Measurements from ENCODE around the gene HIVEP3. TPM values are rescaled to one million over a fixed set of nuclear protein-coding genes. Genes with fewer than 3 reads are reported as not detected.

The HIVEP3 gene
- polyA plus RNA-seq, 4 donors: 0.67 to 3.8 (median 1.8) TPM

GRCh38 chr1:41868241-41868998, 50.3 kb downstream of the HIVEP3 start:
- Histone ChIP-seq H3K36me3 (ENCODE audit: control insufficient read depth in 3 of 3, insufficient read depth in 2 of 3, low read depth in 1 of 3, low read length in 3 of 3) (no peaks in the 10 kb centered on the region), H3K27me3 (ENCODE audit: control insufficient read depth in 3 of 3, insufficient read depth in 3 of 3, low read length in 3 of 3) (peaks cover 0 to 3% (median 0%) of the 10 kb centered on the region in 3 donors), H3K4me3 (ENCODE audit: low read depth in 1 of 3, low read length in 3 of 3) (no peak overlapping the region), H3K4me1 (ENCODE audit: control insufficient read depth in 3 of 3, insufficient read depth in 2 of 3, low read depth in 1 of 3, low read length in 2 of 3) (no peaks in the 10 kb centered on the region), H3K9me3 (ENCODE audit: control insufficient read depth in 2 of 2, insufficient read depth in 1 of 2, low read depth in 1 of 2, low read length in 1 of 2) (no peaks in the 10 kb centered on the region), H3K27ac (ENCODE audit: low read depth in 1 of 3, low read length in 2 of 3) (no peak overlapping the region)
- WGBS, 3 donors: 69 to 74% (median 72%) methylated on average over 6 of the region's 6 CpGs
- FAIRE-seq: no peak
- no peak for DNase-seq

- WGBS, 3 donors: 85 to 89% (median 86%) methylated on average over 2 of the region's 2 CpGs
Observed at GRCh38 chr1:41866285-41866684, 52.4 kb downstream of the HIVEP3 start.

GRCh38 chr1:41864471-41865040, 54.2 kb downstream of the HIVEP3 start:
- no peak for FAIRE-seq
- H3K9me3 ChIP-seq (ENCODE audit: control insufficient read depth in 2 of 2, insufficient read depth in 1 of 2, low read depth in 1 of 2, low read length in 1 of 2): no peaks in the 10 kb centered on the region
- 66 to 74% (median 73%) methylated on average over 4 of the region's 4 CpGs for WGBS, 3 donors

More at GRCh38 chr1:41866285-41866684, 52.4 kb downstream of the HIVEP3 start:
- Histone ChIP-seq H3K4me3 (ENCODE audit: low read depth in 1 of 3, low read length in 3 of 3) (no peak overlapping the region), H3K4me1 (ENCODE audit: control insufficient read depth in 3 of 3, insufficient read depth in 2 of 3, low read depth in 1 of 3, low read length in 2 of 3) (no peaks in the 10 kb centered on the region), H3K9me3 (ENCODE audit: control insufficient read depth in 2 of 2, insufficient read depth in 1 of 2, low read depth in 1 of 2, low read length in 1 of 2) (no peaks in the 10 kb centered on the region), H3K36me3 (ENCODE audit: control insufficient read depth in 3 of 3, insufficient read depth in 2 of 3, low read depth in 1 of 3, low read length in 3 of 3) (no peaks in the 10 kb centered on the region), H3K27ac (ENCODE audit: low read depth in 1 of 3, low read length in 2 of 3) (no peak overlapping the region), H3K27me3 (ENCODE audit: control insufficient read depth in 3 of 3, insufficient read depth in 3 of 3, low read length in 3 of 3) (peaks cover 0 to 13% (median 0%) of the 10 kb centered on the region in 3 donors)
- DNase-seq (no peak), FAIRE-seq (no peak)

GRCh38 chr1:41863718-41864117, 55.0 kb downstream of the HIVEP3 start:
- Histone ChIP-seq H3K4me1 (ENCODE audit: control insufficient read depth in 3 of 3, insufficient read depth in 2 of 3, low read depth in 1 of 3, low read length in 2 of 3) (no peaks in the 10 kb centered on the region), H3K27ac (ENCODE audit: low read depth in 1 of 3, low read length in 2 of 3) (no peak overlapping the region), H3K27me3 (ENCODE audit: control insufficient read depth in 3 of 3, insufficient read depth in 3 of 3, low read length in 3 of 3) (peaks cover 0 to 18% (median 0%) of the 10 kb centered on the region in 3 donors), H3K36me3 (ENCODE audit: control insufficient read depth in 3 of 3, insufficient read depth in 2 of 3, low read depth in 1 of 3, low read length in 3 of 3) (no peaks in the 10 kb centered on the region), H3K4me3 (ENCODE audit: low read depth in 1 of 3, low read length in 3 of 3) (no peak overlapping the region), H3K9me3 (ENCODE audit: control insufficient read depth in 2 of 2, insufficient read depth in 1 of 2, low read depth in 1 of 2, low read length in 1 of 2) (no peaks in the 10 kb centered on the region)
- no peak for FAIRE-seq
- WGBS, 3 donors: 78 to 89% (median 87%) methylated on average over 4 of the region's 4 CpGs
- DNase-seq: no peak

More at GRCh38 chr1:41864471-41865040, 54.2 kb downstream of the HIVEP3 start:
- Histone ChIP-seq H3K27ac (ENCODE audit: low read depth in 1 of 3, low read length in 2 of 3) (no peak overlapping the region), H3K4me3 (ENCODE audit: low read depth in 1 of 3, low read length in 3 of 3) (no peak overlapping the region), H3K27me3 (ENCODE audit: control insufficient read depth in 3 of 3, insufficient read depth in 3 of 3, low read length in 3 of 3) (peaks cover 0 to 18% (median 0%) of the 10 kb centered on the region in 3 donors), H3K36me3 (ENCODE audit: control insufficient read depth in 3 of 3, insufficient read depth in 2 of 3, low read depth in 1 of 3, low read length in 3 of 3) (no peaks in the 10 kb centered on the region), H3K4me1 (ENCODE audit: control insufficient read depth in 3 of 3, insufficient read depth in 2 of 3, low read depth in 1 of 3, low read length in 2 of 3) (no peaks in the 10 kb centered on the region)
- DNase-seq: no peak

GRCh38 chr1:41862384-41863221, 56.1 kb downstream of the HIVEP3 start:
- DNase-seq: no peak
- Histone ChIP-seq H3K4me3 (ENCODE audit: low read depth in 1 of 3, low read length in 3 of 3) (no peak overlapping the region), H3K36me3 (ENCODE audit: control insufficient read depth in 3 of 3, insufficient read depth in 2 of 3, low read depth in 1 of 3, low read length in 3 of 3) (no peaks in the 10 kb centered on the region), H3K9me3 (ENCODE audit: control insufficient read depth in 2 of 2, insufficient read depth in 1 of 2, low read depth in 1 of 2, low read length in 1 of 2) (no peaks in the 10 kb centered on the region), H3K27ac (ENCODE audit: low read depth in 1 of 3, low read length in 2 of 3) (no peak overlapping the region), H3K27me3 (ENCODE audit: control insufficient read depth in 3 of 3, insufficient read depth in 3 of 3, low read length in 3 of 3) (peaks cover 0 to 18% (median 0%) of the 10 kb centered on the region in 3 donors), H3K4me1 (ENCODE audit: control insufficient read depth in 3 of 3, insufficient read depth in 2 of 3, low read depth in 1 of 3, low read length in 2 of 3) (no peaks in the 10 kb centered on the region)
- 56 to 58% (median 57%) methylated on average over 7 of the region's 7 CpGs for WGBS, 3 donors
- FAIRE-seq: no peak

- 64 to 76% (median 66%) methylated on average over 13 of the region's 13 CpGs for WGBS, 3 donors
- Histone ChIP-seq H3K27me3 (ENCODE audit: control insufficient read depth in 3 of 3, insufficient read depth in 3 of 3, low read length in 3 of 3) (peaks cover 0 to 18% (median 0%) of the 10 kb centered on the region in 3 donors), H3K36me3 (ENCODE audit: control insufficient read depth in 3 of 3, insufficient read depth in 2 of 3, low read depth in 1 of 3, low read length in 3 of 3) (no peaks in the 10 kb centered on the region), H3K9me3 (ENCODE audit: control insufficient read depth in 2 of 2, insufficient read depth in 1 of 2, low read depth in 1 of 2, low read length in 1 of 2) (no peaks in the 10 kb centered on the region), H3K4me3 (ENCODE audit: low read depth in 1 of 3, low read length in 3 of 3) (no peak overlapping the region), H3K27ac (ENCODE audit: low read depth in 1 of 3, low read length in 2 of 3) (no peak overlapping the region), H3K4me1 (ENCODE audit: control insufficient read depth in 3 of 3, insufficient read depth in 2 of 3, low read depth in 1 of 3, low read length in 2 of 3) (no peaks in the 10 kb centered on the region)
- FAIRE-seq (no peak), DNase-seq (no peak)
Observed at GRCh38 chr1:41861535-41862383, 57.0 kb downstream of the HIVEP3 start.

GRCh38 chr1:41860771-41861170, 58.0 kb downstream of the HIVEP3 start:
- no peaks in the 10 kb centered on the region for H3K9me3 ChIP-seq (ENCODE audit: control insufficient read depth in 2 of 2, insufficient read depth in 1 of 2, low read depth in 1 of 2, low read length in 1 of 2)
- H3K27ac ChIP-seq (ENCODE audit: low read depth in 1 of 3, low read length in 2 of 3): no peak overlapping the region
- no peak for DNase-seq
- no peak for FAIRE-seq
- WGBS, 3 donors: 78 to 86% (median 84%) methylated on average over 8 of the region's 8 CpGs
- H3K27me3 ChIP-seq (ENCODE audit: control insufficient read depth in 3 of 3, insufficient read depth in 3 of 3, low read length in 3 of 3): peaks cover 0 to 18% (median 0%) of the 10 kb centered on the region in 3 donors
- no peaks in the 10 kb centered on the region for H3K36me3 ChIP-seq (ENCODE audit: control insufficient read depth in 3 of 3, insufficient read depth in 2 of 3, low read depth in 1 of 3, low read length in 3 of 3)
- no peaks in the 10 kb centered on the region for H3K4me1 ChIP-seq (ENCODE audit: control insufficient read depth in 3 of 3, insufficient read depth in 2 of 3, low read depth in 1 of 3, low read length in 2 of 3)
- no peak overlapping the region for H3K4me3 ChIP-seq (ENCODE audit: low read depth in 1 of 3, low read length in 3 of 3)

Data from small intestine (tissue), 7 donors.